HepG2 (cell line): ENCODE results near the gene RGP1. TPM values are rescaled to one million over a fixed set of nuclear protein-coding genes. Genes with fewer than 3 reads are reported as not detected.

Experiments used
- ARID2 ChIP-seq: sonication (generic); formaldehyde crosslinking; IDR thresholded peaks from 2 replicates; pipeline ENCODE4 v1.8.1; 2022; ENCODE audit warnings: mild to moderate bottlenecking, missing genetic modification reagents, borderline replicate concordance
- CAMTA2 ChIP-seq: sonication (generic); formaldehyde crosslinking; IDR thresholded peaks from 2 replicates; pipeline ENCODE4 v1.4.0; 2020; ENCODE audit warnings: mild to moderate bottlenecking, missing genetic modification reagents, borderline replicate concordance
- CCAR2 ChIP-seq: fragments of 200-400 bp; formaldehyde crosslinking; optimal IDR thresholded peaks from 2 replicates; pipeline ENCODE3; 2018; ENCODE audit warnings: low read depth, mild to moderate bottlenecking, low read length, moderate library complexity
- FOXO4 ChIP-seq: sonication (generic); formaldehyde crosslinking; conservative IDR thresholded peaks from 2 replicates; pipeline ENCODE4 v1.8.1; 2023; ENCODE audit warnings: missing genetic modification reagents
- HDAC2 ChIP-seq: sonication (generic); formaldehyde crosslinking; IDR thresholded peaks from 2 replicates; pipeline ENCODE4 v1.4.0; 2020; ENCODE audit warnings: missing genetic modification reagents
- KDM5A ChIP-seq: fragments of 200-600 bp; sonication (generic); IDR thresholded peaks from 2 replicates; pipeline ENCODE4 v1.7.0; 2018; ENCODE audit warnings: antibody characterized with exemption, mild to moderate bottlenecking, low read length, borderline replicate concordance
- MAFK ChIP-seq, 2 experiments: IDR thresholded peaks in 1 of 2; conservative IDR thresholded peaks in 1 of 2; 2 replicates each; pipeline ENCODE4 v1.6.1; 2011; ENCODE audit warnings: improper control_type of control experiment in 2 of 2, low read length in 2 of 2
- MIXL1 ChIP-seq: IDR thresholded peaks from 2 replicates; pipeline ENCODE4 v1.6.1; 2016
- NR2F6 ChIP-seq, 2 experiments: IDR thresholded peaks; 2 replicates each; pipeline ENCODE4 v1.6.1; 2016; ENCODE audit warnings: antibody characterized with exemption in 1 of 2, mild to moderate bottlenecking in 1 of 2
- PRDM4 ChIP-seq: sonication (generic); formaldehyde crosslinking; IDR thresholded peaks from 2 replicates; pipeline ENCODE4 v1.9.0; 2021; ENCODE audit warnings: missing genetic modification reagents, borderline replicate concordance
- RAD51 ChIP-seq: fragments of 450-650 bp; IDR thresholded peaks from 2 replicates; pipeline ENCODE4 v1.6.1; 2016; ENCODE audit warnings: borderline replicate concordance
- SIN3B ChIP-seq: fragments of 150-350 bp; IDR thresholded peaks from 2 replicates; pipeline ENCODE4 v1.6.1; 2014; ENCODE audit warnings: low read length
- SNAPC2 ChIP-seq: sonication (generic); formaldehyde crosslinking; IDR thresholded peaks from 2 replicates; pipeline ENCODE4 v1.8.1; 2022; ENCODE audit warnings: mild to moderate bottlenecking, missing genetic modification reagents
- SP1 ChIP-seq, 2 experiments: fragments of 450-650 bp in 1 of 2; sonication (generic) in 1 of 2; formaldehyde crosslinking in 1 of 2; IDR thresholded peaks; 2 replicates each; pipeline versions ENCODE4 v1.4.0 to v1.6.1; 2016 to 2020; ENCODE audit warnings: missing genetic modification reagents in 1 of 2
- SSRP1 ChIP-seq: IDR thresholded peaks from 2 replicates; pipeline ENCODE4 v1.6.1; 2016; ENCODE audit warnings: control low read depth
- STAT5B ChIP-seq: sonication (generic); formaldehyde crosslinking; IDR thresholded peaks from 2 replicates; pipeline ENCODE4 v1.4.0; 2020; ENCODE audit warnings: missing genetic modification reagents
- SYNCRIP ChIP-seq: fragments of 200-400 bp; formaldehyde crosslinking; IDR thresholded peaks from 2 replicates; pipeline ENCODE4 v1.6.1; 2018; ENCODE audit warnings: mild to moderate bottlenecking, low read depth, low read length; ENCODE audit not compliant: insufficient read depth
- TP53 ChIP-seq: sonication (generic); formaldehyde crosslinking; conservative IDR thresholded peaks from 2 replicates; pipeline ENCODE4 v1.4.0; 2020; ENCODE audit warnings: missing genetic modification reagents
- TRIM22 ChIP-seq: fragments of 450-650 bp; IDR thresholded peaks from 2 replicates; pipeline ENCODE4 v1.6.1; 2017
- ZNF275 ChIP-seq: sonication (generic); formaldehyde crosslinking; IDR thresholded peaks from 2 replicates; pipeline ENCODE4 v1.8.0; 2022; ENCODE audit warnings: missing genetic modification reagents, mild to moderate bottlenecking, inconsistent platforms, borderline replicate concordance
- ZNF552 ChIP-seq: sonication (generic); formaldehyde crosslinking; IDR thresholded peaks from 2 replicates; pipeline ENCODE4 v1.9.0; 2022; ENCODE audit warnings: missing genetic modification reagents, mild to moderate bottlenecking, borderline replicate concordance
- ZNF577 ChIP-seq: sonication (generic); formaldehyde crosslinking; IDR thresholded peaks from 2 replicates; pipeline ENCODE4 v1.4.0; 2020; ENCODE audit warnings: mild to moderate bottlenecking, low read depth, missing genetic modification reagents, borderline replicate concordance
- ZNF703 ChIP-seq: sonication (generic); formaldehyde crosslinking; IDR thresholded peaks from 2 replicates; pipeline ENCODE4 v1.5.1; 2020; ENCODE audit warnings: missing genetic modification reagents, mild to moderate bottlenecking, moderate library complexity, borderline replicate concordance
- ZNF747 ChIP-seq: sonication (generic); formaldehyde crosslinking; IDR thresholded peaks from 2 replicates; pipeline ENCODE4 v1.8.1; 2023; ENCODE audit warnings: missing genetic modification reagents, mild to moderate bottlenecking, borderline replicate concordance
- polyA plus RNA-seq, 8 experiments: library from polyadenylated mRNA; depleted of rRNA in 3 of 8; stranded (reverse) in 7 of 8; unstranded in 1 of 8; fragments of >200 nt; fragmentation: Illumina TruSeq in 4 of 8; extraction: Trizol in 4 of 8; gene quantifications; 2 replicates each; pipeline versions ENCODE4 v1.2.1 to v1.2.3, GENCODE V29; 2011 to 2016; ENCODE audit warnings: low read depth in 4 of 8, missing spikeins in 1 of 8, mixed read lengths in 1 of 8; ENCODE audit not compliant: insufficient read depth in 1 of 8
- total RNA-seq, 5 experiments: library from RNA; depleted of rRNA; stranded (reverse); fragments of >200 nt; fragmentation: Illumina TruSeq; extraction: Trizol; gene quantifications; 2 replicates each; pipeline ENCODE4 v1.2.3, GENCODE V29; 2016; ENCODE audit warnings: low read depth in 1 of 5

Gene RGP1
- total and polyA plus RNA-seq, 2 of the 13 experiments (the other 11 are each of a cell fraction or from before 2014, with no cell fraction given): 12.7 to 21.0 TPM

GRCh38 chr9:35732185-35732799, 16.8 kb upstream of the RGP1 start, which contains the start of the genes CREB3 and TLN1 (continued):
- TF ChIP-seq FOXO4 (CRISPR knock-in tag) (no peak), PRDM4 (CRISPR knock-in tag) (no peak), SSRP1 (CRISPR knock-in tag) (peak; percentile 14; the same call in 1 of the 2 replicates), STAT5B (CRISPR knock-in tag) (no peak), ZNF275 (CRISPR knock-in tag) (no peak; the same call in 1 of the 2 replicates), SIN3B (no peak), SP1 (IDR thresholded peaks at IDR 0.05) (no peak), SP1 (CRISPR knock-in tag; IDR thresholded peaks at IDR 0.05) (no peak; the same call in 1 of the 2 replicates), CAMTA2 (CRISPR knock-in tag) (no peak), ZNF552 (peak; percentile 23; the same call in 1 of the 2 replicates), SYNCRIP (no peak), RAD51 (no peak), TP53 (CRISPR knock-in tag) (peak; percentile 79; the same call in 1 of the 2 replicates), SNAPC2 (CRISPR knock-in tag) (no peak; the same call in none of the 2 replicates), CCAR2 (no peak), ARID2 (CRISPR knock-in tag) (no peak), NR2F6 (IDR thresholded peaks at IDR 0.05) (no peak), NR2F6 (CRISPR knock-in tag; IDR thresholded peaks at IDR 0.05) (peak; percentile 70), ZNF747 (CRISPR knock-in tag) (0 out of 2 replicates have a peak, but pooled peaks have one; percentile 66), HDAC2 (peak; percentile 55), TRIM22 (no peak), KDM5A (no peak; the same call in 1 of the 2 replicates), ZNF577 (no peak), MAFK (conservative IDR thresholded peaks at IDR 0.05 in 1 of 2, IDR thresholded peaks at IDR 0.05 in 1 of 2; ENCODE audit: low read length in 2 of 2) (no peak), ZNF703 (no peak), MIXL1 (CRISPR knock-in tag) (no peak; the same call in 1 of the 2 replicates)
